Measurements from ENCODE around the gene RNLS.

DNA sequence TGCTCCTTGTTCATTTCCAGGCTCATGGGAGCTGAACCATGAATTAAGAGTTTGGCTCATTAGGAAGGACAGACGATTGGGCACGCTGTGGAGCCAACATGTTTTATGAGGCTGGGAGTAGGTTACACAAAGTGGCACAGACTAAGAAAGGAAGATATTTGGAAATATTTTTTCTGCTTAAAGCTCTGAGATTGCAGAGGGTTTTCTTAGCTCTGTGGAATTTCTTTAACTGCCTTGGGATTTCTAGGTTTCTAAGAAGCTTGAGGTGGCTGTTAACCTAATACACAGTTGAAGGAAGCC is 344.6 kb downstream of the RNLS start:
- TF ChIP-seq, protein P1, sequence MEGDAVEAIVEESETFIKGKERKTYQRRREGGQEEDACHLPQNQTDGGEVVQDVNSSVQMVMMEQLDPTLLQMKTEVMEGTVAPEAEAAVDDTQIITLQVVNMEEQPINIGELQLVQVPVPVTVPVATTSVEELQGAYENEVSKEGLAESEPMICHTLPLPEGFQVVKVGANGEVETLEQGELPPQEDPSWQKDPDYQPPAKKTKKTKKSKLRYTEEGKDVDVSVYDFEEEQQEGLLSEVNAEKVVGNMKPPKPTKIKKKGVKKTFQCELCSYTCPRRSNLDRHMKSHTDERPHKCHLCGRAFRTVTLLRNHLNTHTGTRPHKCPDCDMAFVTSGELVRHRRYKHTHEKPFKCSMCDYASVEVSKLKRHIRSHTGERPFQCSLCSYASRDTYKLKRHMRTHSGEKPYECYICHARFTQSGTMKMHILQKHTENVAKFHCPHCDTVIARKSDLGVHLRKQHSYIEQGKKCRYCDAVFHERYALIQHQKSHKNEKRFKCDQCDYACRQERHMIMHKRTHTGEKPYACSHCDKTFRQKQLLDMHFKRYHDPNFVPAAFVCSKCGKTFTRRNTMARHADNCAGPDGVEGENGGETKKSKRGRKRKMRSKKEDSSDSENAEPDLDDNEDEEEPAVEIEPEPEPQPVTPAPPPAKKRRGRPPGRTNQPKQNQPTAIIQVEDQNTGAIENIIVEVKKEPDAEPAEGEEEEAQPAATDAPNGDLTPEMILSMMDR (IDR thresholded peaks at IDR 0.05): no peak
- no peak for TF ChIP-seq ZNF302 (CRISPR knock-in tag; IDR thresholded peaks at IDR 0.05)
- TF ChIP-seq SREBF2 (IDR thresholded peaks at IDR 0.05): no peak
- TF ChIP-seq POLR2A (IDR thresholded peaks at IDR 0.05; ENCODE audit: low read length): no peak
- TF ChIP-seq, protein P2, sequence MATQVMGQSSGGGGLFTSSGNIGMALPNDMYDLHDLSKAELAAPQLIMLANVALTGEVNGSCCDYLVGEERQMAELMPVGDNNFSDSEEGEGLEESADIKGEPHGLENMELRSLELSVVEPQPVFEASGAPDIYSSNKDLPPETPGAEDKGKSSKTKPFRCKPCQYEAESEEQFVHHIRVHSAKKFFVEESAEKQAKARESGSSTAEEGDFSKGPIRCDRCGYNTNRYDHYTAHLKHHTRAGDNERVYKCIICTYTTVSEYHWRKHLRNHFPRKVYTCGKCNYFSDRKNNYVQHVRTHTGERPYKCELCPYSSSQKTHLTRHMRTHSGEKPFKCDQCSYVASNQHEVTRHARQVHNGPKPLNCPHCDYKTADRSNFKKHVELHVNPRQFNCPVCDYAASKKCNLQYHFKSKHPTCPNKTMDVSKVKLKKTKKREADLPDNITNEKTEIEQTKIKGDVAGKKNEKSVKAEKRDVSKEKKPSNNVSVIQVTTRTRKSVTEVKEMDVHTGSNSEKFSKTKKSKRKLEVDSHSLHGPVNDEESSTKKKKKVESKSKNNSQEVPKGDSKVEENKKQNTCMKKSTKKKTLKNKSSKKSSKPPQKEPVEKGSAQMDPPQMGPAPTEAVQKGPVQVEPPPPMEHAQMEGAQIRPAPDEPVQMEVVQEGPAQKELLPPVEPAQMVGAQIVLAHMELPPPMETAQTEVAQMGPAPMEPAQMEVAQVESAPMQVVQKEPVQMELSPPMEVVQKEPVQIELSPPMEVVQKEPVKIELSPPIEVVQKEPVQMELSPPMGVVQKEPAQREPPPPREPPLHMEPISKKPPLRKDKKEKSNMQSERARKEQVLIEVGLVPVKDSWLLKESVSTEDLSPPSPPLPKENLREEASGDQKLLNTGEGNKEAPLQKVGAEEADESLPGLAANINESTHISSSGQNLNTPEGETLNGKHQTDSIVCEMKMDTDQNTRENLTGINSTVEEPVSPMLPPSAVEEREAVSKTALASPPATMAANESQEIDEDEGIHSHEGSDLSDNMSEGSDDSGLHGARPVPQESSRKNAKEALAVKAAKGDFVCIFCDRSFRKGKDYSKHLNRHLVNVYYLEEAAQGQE (IDR thresholded peaks at IDR 0.05): no peak
- no peak for TF ChIP-seq ZFP36 (IDR thresholded peaks at IDR 0.05; ENCODE audit: borderline replicate concordance, partially characterized antibody)
- TF ChIP-seq, protein P3, sequence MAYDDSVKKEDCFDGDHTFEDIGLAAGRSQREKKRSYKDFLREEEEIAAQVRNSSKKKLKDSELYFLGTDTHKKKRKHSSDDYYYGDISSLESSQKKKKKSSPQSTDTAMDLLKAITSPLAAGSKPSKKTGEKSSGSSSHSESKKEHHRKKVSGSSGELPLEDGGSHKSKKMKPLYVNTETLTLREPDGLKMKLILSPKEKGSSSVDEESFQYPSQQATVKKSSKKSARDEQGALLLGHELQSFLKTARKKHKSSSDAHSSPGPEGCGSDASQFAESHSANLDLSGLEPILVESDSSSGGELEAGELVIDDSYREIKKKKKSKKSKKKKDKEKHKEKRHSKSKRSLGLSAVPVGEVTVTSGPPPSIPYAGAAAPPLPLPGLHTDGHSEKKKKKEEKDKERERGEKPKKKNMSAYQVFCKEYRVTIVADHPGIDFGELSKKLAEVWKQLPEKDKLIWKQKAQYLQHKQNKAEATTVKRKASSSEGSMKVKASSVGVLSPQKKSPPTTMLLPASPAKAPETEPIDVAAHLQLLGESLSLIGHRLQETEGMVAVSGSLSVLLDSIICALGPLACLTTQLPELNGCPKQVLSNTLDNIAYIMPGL (CRISPR knock-in tag; IDR thresholded peaks at IDR 0.05; ENCODE audit: borderline replicate concordance): no peak
- TF ChIP-seq NR3C1 (IDR thresholded peaks at IDR 0.05): no peak
- no peak for TF ChIP-seq KDM1A (IDR thresholded peaks at IDR 0.05; ENCODE audit: low read depth)
- TF ChIP-seq, protein P4, sequence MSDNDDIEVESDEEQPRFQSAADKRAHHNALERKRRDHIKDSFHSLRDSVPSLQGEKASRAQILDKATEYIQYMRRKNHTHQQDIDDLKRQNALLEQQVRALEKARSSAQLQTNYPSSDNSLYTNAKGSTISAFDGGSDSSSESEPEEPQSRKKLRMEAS (IDR thresholded peaks at IDR 0.05): no peak
- TF ChIP-seq, protein P5, sequence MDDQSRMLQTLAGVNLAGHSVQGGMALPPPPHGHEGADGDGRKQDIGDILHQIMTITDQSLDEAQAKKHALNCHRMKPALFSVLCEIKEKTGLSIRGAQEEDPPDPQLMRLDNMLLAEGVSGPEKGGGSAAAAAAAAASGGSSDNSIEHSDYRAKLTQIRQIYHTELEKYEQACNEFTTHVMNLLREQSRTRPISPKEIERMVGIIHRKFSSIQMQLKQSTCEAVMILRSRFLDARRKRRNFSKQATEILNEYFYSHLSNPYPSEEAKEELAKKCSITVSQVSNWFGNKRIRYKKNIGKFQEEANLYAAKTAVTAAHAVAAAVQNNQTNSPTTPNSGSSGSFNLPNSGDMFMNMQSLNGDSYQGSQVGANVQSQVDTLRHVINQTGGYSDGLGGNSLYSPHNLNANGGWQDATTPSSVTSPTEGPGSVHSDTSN (IDR thresholded peaks at IDR 0.05): no peak
- TF ChIP-seq, protein P6, sequence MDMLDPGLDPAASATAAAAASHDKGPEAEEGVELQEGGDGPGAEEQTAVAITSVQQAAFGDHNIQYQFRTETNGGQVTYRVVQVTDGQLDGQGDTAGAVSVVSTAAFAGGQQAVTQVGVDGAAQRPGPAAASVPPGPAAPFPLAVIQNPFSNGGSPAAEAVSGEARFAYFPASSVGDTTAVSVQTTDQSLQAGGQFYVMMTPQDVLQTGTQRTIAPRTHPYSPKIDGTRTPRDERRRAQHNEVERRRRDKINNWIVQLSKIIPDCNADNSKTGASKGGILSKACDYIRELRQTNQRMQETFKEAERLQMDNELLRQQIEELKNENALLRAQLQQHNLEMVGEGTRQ (IDR thresholded peaks at IDR 0.05): no peak
